GM19023 (cell line): Measurements from ENCODE around the gene C1QA.

Source experiments
- ATAC-seq: cut with Tn5 transposase; IDR thresholded peaks from one replicate; pipeline ENCODE4 v1.9.1; 2021; ENCODE audit warnings: mild to moderate bottlenecking, moderate library complexity; ENCODE audit not compliant: unreplicated experiment

C1QA gene

GRCh38 chr1:22636353-22636752 is at the start of gene C1QA:
TSS of gene C1QA (plus strand) at chr1:22636628. CDS start at chr1:22637617, 989 bp downstream.
- ATAC-seq = no peak

GRCh38 chr1:22587247-22587646 is 49.2 kb upstream of the C1QA start:
- no peak for ATAC-seq

GRCh38 chr1:22588899-22589422 is 47.5 kb upstream of the C1QA start:
- ATAC-seq = no peak

- ATAC-seq = no peak
Observed at GRCh38 chr1:22591576-22591975, 44.9 kb upstream of the C1QA start.

DNA sequence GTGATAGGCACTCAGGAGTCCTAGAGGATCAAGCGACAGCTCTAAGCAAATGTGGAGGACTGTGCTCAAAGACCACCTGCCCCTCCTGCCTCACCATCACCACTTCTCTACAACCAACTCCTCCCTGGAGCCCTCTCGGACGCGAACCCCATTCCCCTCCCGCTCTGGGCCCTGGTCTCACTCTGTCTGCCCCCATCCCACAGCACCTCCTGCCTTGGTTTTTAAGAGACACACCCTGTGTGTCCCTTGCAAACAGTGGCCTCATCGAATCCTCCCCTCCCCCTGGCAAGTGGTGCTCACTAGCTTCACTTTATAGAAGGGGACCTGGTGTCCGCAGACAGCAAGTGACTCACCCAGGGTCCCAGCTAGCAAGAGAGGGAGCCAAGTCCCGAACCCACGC is 44.4 kb upstream of the C1QA start:
- ATAC-seq = no peak

- no peak for ATAC-seq
Observed at GRCh38 chr1:22592919-22593790, 43.3 kb upstream of the C1QA start.

DNA sequence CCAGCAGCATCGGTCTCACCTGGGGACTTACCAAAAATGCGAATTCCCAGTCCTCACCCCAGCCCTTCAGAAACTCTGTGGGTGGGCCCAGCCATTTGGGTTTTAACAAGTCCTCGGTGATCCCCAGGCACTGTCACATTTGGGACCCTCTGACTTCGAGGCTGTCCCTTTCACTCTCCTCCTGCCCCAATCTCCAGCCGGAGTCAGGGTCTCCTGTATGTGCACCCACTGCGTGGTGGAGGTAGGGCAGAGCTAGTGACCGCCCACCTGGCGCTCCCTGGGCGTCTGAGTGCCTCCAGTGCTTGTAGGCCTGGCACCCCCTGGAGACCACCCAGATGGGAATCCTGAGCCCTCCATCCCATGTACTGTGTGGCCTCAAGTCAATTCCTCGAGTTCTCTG is 42.0 kb upstream of the C1QA start:
- no peak for ATAC-seq

GRCh38 chr1:22595108-22595507 is 41.3 kb upstream of the C1QA start:
- ATAC-seq = no peak

- no peak for ATAC-seq
Observed at GRCh38 chr1:22597301-22597965, 39.0 kb upstream of the C1QA start.

DNA sequence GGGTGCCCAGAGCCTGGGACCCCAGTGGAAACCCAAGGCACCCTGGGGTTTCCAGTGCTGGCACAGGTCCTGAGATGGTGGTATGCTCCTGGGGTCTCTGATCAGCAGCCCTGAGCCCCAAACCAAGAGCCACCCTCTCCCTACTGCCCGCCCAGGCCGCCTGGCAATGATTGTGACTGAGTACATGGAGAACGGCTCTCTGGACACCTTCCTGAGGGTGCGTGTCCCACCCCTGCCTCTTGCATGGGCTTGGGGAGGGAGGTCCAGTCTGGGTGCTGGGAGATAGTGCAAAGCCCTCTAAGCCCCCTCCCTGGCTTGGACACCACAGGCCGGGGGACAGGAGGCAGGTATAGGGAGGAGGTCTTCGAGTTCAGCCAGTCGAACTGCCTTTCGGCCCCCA is 38.4 kb upstream of the C1QA start:
- no peak for ATAC-seq

DNA sequence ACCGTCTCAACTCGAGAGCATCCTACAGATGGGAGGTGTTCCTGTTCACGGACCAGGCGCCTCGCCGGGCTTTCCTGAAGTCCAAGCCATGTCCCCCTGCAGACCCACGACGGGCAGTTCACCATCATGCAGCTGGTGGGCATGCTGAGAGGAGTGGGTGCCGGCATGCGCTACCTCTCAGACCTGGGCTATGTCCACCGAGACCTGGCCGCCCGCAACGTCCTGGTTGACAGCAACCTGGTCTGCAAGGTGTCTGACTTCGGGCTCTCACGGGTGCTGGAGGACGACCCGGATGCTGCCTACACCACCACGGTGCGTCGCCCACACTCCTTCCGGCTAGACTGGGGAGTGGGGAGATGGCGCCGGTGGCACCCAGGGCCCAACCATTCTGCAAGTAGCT is 37.7 kb upstream of the C1QA start:
- ATAC-seq = no peak

- no peak for ATAC-seq
Observed at GRCh38 chr1:22600071-22600816, 36.2 kb upstream of the C1QA start.

DNA sequence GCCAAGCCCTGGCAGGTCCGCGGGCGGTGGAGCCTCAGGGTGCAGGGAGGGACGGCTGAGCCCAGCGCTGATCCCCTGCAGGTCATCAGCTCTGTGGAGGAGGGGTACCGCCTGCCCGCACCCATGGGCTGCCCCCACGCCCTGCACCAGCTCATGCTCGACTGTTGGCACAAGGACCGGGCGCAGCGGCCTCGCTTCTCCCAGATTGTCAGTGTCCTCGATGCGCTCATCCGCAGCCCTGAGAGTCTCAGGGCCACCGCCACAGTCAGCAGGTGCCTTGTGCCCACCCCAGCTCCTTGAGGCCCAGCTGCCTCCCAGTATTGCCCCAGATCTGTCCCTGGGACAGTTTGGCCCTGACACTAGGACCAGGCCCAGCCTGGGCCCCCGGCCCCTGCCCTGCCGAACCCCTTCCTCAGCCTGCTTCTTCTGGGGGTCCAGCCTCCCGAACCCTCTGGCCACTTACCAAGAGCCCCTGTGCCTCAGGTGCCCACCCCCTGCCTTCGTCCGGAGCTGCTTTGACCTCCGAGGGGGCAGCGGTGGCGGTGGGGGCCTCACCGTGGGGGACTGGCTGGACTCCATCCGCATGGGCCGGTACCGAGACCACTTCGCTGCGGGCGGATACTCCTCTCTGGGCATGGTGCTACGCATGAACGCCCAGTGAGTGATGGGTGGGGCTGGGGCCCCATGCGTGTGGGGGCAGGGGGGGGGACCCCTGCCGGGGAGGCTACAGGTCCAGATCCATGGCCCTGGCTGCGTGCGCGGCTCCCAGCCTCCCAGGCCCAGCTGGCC is 35.4 kb upstream of the C1QA start:
- ATAC-seq = no peak

GRCh38 chr1:22601610-22602009 is 34.8 kb upstream of the C1QA start:
- ATAC-seq = no peak

DNA sequence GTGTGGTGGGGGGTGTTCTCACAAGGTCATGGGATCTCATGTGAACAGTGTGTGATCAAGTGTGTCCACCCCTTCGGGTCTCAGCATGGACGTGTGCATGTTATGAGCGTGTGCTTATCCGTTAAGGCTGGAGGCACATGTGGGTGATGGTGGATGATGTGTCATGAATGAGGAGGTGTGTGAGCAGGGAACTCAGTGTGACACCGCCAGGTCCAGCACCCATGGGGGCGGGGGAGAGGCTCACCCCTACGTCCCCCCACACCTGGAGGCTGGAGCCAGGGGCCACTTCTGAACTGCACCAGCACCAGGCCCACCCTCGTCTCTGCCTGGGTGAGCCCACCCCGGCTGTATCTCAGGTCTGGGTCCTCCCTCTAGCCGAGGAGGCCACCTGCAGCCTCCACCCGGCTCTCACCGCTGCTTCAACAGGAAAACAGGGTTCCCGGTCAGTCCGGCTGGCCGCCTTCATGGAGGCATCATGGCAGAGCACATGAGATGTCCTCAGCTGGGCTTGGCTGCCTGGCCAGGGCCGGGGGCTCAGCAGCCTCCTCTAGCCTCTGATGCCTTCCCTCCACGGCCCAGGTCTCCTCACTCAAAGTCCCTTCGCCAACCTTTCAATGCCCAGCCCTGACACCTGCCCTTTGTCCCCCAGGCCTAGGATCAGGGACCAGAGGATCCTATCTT is 34.2 kb upstream of the C1QA start:
- no peak for ATAC-seq

DNA sequence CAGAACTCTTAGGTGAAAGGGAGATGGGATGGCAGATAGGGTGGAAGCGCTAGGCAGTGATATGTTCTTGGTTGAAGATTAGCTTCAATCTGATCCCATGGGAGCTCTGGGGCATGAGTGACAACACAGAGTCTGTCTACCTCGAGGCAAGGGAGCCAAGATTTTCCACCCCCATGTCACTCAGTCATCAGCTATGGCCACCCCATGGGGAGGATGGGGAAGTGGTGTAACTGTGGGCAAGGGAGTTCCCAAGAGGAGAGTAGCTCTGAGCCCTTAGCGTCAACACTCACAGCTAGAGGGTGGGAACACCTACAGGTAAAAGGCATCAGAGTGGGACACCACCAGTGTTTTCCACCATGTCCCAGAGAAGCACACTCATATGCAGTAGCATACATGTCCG is 30.3 kb upstream of the C1QA start:
- ATAC-seq = no peak

GRCh38 chr1:22607154-22607553 is 29.3 kb upstream of the C1QA start:
- no peak for ATAC-seq

GRCh38 chr1:22608361-22608760 is 28.1 kb upstream of the C1QA start:
- ATAC-seq = no peak

GRCh38 chr1:22609291-22609690 is 27.1 kb upstream of the C1QA start:
- ATAC-seq = no peak

- ATAC-seq = no peak
Observed at GRCh38 chr1:22611530-22611947, 24.9 kb upstream of the C1QA start.
